GM19452 (cell line): ENCODE results near the gene KATNBL1.
"Not testable (repeated sequence)": the region's sequence is repeated elsewhere in the genome, so short reads cannot be mapped to it uniquely, and the experiment has no call there.

Experiments used
- ATAC-seq: cut with Tn5 transposase; IDR thresholded peaks from one replicate; pipeline ENCODE4 v1.9.1; 2021; ENCODE audit not compliant: unreplicated experiment

Gene KATNBL1

GRCh38 chr15:34203936-34204335 lies 6.0 kb downstream of the KATNBL1 start:
- ATAC-seq = no peak

GRCh38 chr15:34203305-34203704 lies 6.6 kb downstream of the KATNBL1 start:
- ATAC-seq = no peak

GRCh38 chr15:34193272-34193671 lies 16.6 kb downstream of the KATNBL1 start:
- not testable (repeated sequence) for ATAC-seq

GRCh38 chr15:34188711-34189110 lies 21.2 kb downstream of the KATNBL1 start:
- ATAC-seq = no peak

- no peak for ATAC-seq
Observed at GRCh38 chr15:34185666-34186065, 24.2 kb downstream of the KATNBL1 start.

- ATAC-seq = no peak
Observed at GRCh38 chr15:34182942-34183341, 27.0 kb downstream of the KATNBL1 start.

- ATAC-seq = no peak
Observed at GRCh38 chr15:34179234-34179633, 30.7 kb downstream of the KATNBL1 start.

GRCh38 chr15:34165987-34166573 lies 43.8 kb downstream of the KATNBL1 start:
- not testable (repeated sequence) for ATAC-seq

- ATAC-seq = no peak
Observed at GRCh38 chr15:34161329-34161963, 48.5 kb downstream of the KATNBL1 start.

GRCh38 chr15:34160735-34161134 lies 49.2 kb downstream of the KATNBL1 start:
- ATAC-seq = no peak

GRCh38 chr15:34158355-34158754 lies 51.5 kb downstream of the KATNBL1 start:
- no peak for ATAC-seq

- ATAC-seq = no peak
Observed at GRCh38 chr15:34155859-34156258, 54.0 kb downstream of the KATNBL1 start.

GRCh38 chr15:34154725-34155204 lies 55.1 kb downstream of the KATNBL1 start:
- ATAC-seq = no peak

GRCh38 chr15:34147371-34148140 lies 62.3 kb downstream of the KATNBL1 start:
- no peak for ATAC-seq

- no peak for ATAC-seq
Observed at GRCh38 chr15:34133511-34133910, 76.4 kb downstream of the KATNBL1 start.

GRCh38 chr15:34132881-34133280 lies 77.0 kb downstream of the KATNBL1 start:
- no peak for ATAC-seq

- no peak for ATAC-seq
Observed at GRCh38 chr15:34128898-34129297, 81.0 kb downstream of the KATNBL1 start.

GRCh38 chr15:34126522-34126921 lies 83.4 kb downstream of the KATNBL1 start:
- ATAC-seq = no peak

- no peak for ATAC-seq
Observed at GRCh38 chr15:34125945-34126344, 84.0 kb downstream of the KATNBL1 start.

- no peak for ATAC-seq
Observed at GRCh38 chr15:34124651-34125050, 85.2 kb downstream of the KATNBL1 start.

- no peak for ATAC-seq
Observed at GRCh38 chr15:34122771-34123183, 87.1 kb downstream of the KATNBL1 start.

- ATAC-seq = not testable (repeated sequence)
Observed at GRCh38 chr15:34121786-34122185, 88.1 kb downstream of the KATNBL1 start.
